Kidney tubule cell (primary cell): ENCODE measurements around the gene SCUBE3.

Experiments used
- DNase-seq: peaks from one replicate; pipeline ENCODE4 v3.0.0-alpha.2; 2018; ENCODE audit warnings: low spot score

SCUBE3 gene

GRCh38 chr6:35213824-35214756 is at the start of gene SCUBE3:
Gene SCUBE3 (plus strand): TSS chr6:35213956. CDS start chr6:35214419, 463 bp downstream.
- DNase-seq = peak; percentile 31

- no peak for DNase-seq
Observed at GRCh38 chr6:35164277-35164676, 49.5 kb upstream of the SCUBE3 start.

- DNase-seq = no peak
Observed at GRCh38 chr6:35164868-35165267, 48.9 kb upstream of the SCUBE3 start.

- DNase-seq = peak; percentile 68
Observed at GRCh38 chr6:35165630-35166071, 48.1 kb upstream of the SCUBE3 start.

GRCh38 chr6:35166116-35166515 is 47.6 kb upstream of the SCUBE3 start:
- DNase-seq = no peak

- DNase-seq = no peak
Observed at GRCh38 chr6:35166520-35166919, 47.2 kb upstream of the SCUBE3 start.

GRCh38 chr6:35167505-35167904 is 46.3 kb upstream of the SCUBE3 start:
- DNase-seq = no peak

- DNase-seq = no peak
Observed at GRCh38 chr6:35168461-35168861, 45.3 kb upstream of the SCUBE3 start.

GRCh38 chr6:35170166-35170565 is 43.6 kb upstream of the SCUBE3 start:
- no peak for DNase-seq

GRCh38 chr6:35170891-35171290 is 42.9 kb upstream of the SCUBE3 start:
- DNase-seq = no peak

GRCh38 chr6:35173044-35173426 is 40.7 kb upstream of the SCUBE3 start:
- DNase-seq = no peak

- no peak for DNase-seq
Observed at GRCh38 chr6:35173427-35174087, 40.2 kb upstream of the SCUBE3 start.

GRCh38 chr6:35174088-35174434 is 39.7 kb upstream of the SCUBE3 start:
- no peak for DNase-seq

- no peak for DNase-seq
Observed at GRCh38 chr6:35174501-35174900, 39.3 kb upstream of the SCUBE3 start.

GRCh38 chr6:35176301-35177024 is 37.3 kb upstream of the SCUBE3 start:
- DNase-seq = no peak

GRCh38 chr6:35177157-35177556 is 36.6 kb upstream of the SCUBE3 start:
- no peak for DNase-seq

- DNase-seq = no peak
Observed at GRCh38 chr6:35177596-35177995, 36.2 kb upstream of the SCUBE3 start.

- peak; percentile 8 for DNase-seq
Observed at GRCh38 chr6:35178012-35178411, 35.7 kb upstream of the SCUBE3 start.

- no peak for DNase-seq
Observed at GRCh38 chr6:35178932-35179832, 34.6 kb upstream of the SCUBE3 start.

- no peak for DNase-seq
Observed at GRCh38 chr6:35179901-35180535, 33.7 kb upstream of the SCUBE3 start.

- DNase-seq = peak; percentile 52
Observed at GRCh38 chr6:35181308-35181932, 32.3 kb upstream of the SCUBE3 start.
